Endometrium (tissue), 2 donors: ENCODE data around the gene PAQR7.

Experiments
- FAIRE-seq: peaks from 2 replicates; lab custom pipeline; 2012; peaks lifted over from hg19 to GRCh38; lab: Jason Lieb, UNC
- donor health status: control.
- donor health status: control.

The PAQR7 gene

DNA sequence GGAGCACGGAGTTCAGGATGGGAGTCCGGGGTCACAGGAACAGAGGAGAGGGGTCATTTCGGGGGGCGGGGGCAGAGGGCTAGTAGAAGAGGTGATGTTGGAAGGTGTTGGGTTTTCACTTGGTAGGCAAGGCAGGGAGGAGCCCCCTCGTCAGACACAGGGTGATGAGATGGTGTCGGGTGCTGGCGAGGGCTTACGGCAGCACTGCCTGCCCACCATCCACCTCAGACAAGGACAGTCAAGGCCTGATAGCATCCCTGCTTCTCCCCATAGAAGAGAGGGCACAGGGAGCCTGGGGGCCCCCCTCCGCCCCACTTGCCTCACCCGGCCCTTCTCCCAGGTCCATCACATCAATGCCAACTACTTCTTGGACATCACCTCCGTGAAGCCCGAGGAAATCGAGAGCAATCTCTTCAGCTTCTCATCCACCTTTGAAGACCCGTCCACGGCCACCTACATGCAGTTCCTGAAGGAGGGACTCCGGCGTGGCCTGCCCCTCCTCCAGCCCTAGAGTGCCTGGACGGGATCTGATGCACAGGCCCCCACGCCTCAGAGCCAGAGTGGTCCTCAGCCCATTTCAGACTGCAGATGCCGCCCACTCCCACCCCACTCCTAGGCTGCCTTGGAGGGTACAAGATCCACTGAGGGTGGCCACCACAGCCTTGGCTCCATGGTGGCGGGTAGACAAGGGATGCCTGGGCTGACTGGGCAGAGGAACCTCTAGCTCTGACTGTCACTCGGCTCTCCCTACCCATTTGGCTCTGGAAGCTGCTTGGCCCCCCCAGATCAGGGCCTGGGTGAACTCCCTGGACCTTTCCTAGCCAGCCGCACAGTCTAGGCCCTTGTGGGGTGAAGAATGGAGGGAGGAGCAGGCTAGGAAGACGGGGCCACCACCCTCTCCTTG, 60.0 kb downstream of the PAQR7 start:
- no peak for FAIRE-seq

DNA sequence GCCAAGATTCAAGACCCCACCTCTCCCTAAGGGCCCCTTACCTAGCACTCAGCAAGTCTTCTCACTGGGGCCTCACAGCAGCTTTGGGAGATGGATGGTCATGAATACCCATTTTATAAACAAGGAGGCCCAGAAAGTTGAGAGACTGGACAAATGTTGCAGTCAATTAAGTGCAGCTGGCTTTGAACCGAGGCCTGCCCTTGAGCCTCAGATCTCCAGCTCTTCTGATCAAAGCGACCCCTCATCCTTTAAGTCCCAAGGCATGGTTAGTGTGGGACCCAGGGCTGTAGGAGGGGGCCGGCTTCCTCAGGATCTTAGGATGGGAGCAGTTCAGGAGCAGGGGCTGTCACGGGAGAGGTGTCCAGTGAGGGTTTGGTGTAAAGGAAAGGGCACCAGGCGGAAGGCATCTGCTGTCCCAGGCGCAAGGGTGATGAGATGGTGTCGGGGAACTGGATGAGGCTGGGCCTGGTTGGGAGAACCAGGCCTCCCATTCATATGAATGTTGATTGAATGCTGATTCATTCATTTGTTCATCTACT, 60.9 kb downstream of the PAQR7 start:
- no peak for FAIRE-seq

DNA sequence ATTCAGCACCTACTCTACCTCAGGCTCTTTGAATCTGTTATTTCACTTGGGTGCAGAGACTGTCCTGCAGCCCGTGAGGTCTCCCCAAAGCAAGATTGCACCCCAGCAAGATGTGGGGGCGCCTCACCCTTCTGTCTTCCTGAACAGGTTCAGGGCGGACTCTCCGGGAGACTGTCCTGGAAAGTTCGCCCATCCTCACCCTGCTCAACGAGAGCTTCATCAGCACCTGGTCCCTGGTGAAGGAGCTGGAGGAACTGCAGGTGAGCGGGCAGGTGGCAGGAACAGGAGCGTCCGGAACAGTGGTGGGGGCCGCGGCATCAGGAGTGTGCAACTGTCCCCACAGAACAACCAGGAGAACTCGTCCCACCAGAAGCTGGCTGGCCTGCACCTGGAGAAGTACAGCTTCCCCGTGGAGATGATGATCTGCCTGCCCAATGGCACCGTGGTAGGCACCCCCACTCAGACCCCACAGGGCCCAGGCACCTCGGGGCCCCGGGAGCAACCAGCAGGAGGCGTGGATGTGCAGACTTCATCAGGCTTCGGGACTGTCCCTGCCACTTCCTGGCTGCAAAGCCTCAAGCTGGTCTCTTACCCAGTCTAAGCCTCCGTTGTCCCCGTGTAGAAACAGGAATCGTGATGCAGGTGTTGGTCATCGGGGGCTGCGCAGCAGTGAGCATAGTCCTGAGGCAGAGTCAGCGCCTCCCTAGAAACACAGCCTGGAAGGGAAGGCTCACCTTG, 61.6 kb downstream of the PAQR7 start:
- no peak for FAIRE-seq

DNA sequence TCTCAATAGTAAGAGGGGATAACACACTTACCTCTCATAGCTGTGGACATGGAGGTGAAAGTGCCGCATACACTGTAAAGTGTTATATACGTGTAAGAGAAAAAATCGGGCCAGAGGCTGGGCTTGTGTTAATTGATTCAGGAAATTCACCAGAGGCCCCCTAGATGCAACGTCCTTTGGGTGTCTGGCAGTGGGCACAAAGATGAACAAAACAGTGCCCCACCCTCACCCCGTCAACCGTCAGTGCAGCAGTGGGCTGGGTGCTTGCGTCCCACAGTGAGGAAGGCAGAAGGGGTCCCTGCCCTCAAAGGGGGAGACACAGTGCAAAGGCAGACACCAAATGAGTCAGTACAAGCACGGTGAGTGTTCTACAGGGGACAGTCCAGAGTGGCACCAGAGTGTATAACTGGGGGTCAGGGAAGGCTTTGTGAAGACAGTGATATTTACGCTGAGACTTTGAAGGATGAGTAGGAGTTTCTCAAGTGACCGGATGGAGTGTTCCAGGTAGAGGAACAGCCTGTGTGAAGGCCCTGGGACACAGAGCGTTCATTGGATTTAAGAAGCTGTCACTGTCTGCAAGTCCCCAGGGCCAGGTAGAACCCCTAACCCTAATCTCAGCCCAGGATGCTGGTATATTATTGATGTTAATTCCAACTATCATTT, 62.3 kb downstream of the PAQR7 start:
- FAIRE-seq = no peak
